ENCODE data around the gene MRPL21. TPM values are rescaled to one million over a fixed set of nuclear protein-coding genes. Genes with fewer than 3 reads are reported as not detected.

Gene MRPL21
- total and polyA plus RNA-seq, 3 experiments from 2014 or later, result 96.3 to 104 (median 101) TPM

GRCh38 chr11:68881320-68881719 lies 22.3 kb downstream of the MRPL21 start:
- Mint-ChIP-seq H3K36me3 (peaks cover 0 to 8% (median 3%) of the 10 kb centered on the region in 3 donors), H3K4me3 (no peak overlapping the region), H3K27ac (no peak overlapping the region), H3K9me3 (no peaks in the 10 kb centered on the region), H3K4me1 (no peaks in the 10 kb centered on the region), H3K27me3 (no peaks in the 10 kb centered on the region)
- Histone ChIP-seq H3K9me3 (ENCODE audit: low read length) (no peaks in the 10 kb centered on the region), H3K4me1 (ENCODE audit: insufficient read depth, low read length) (no peaks in the 10 kb centered on the region), H3K27ac (ENCODE audit: low read depth, low read length) (no peak overlapping the region), H3K27me3 (ENCODE audit: insufficient read depth, low read length, poor library complexity, severe bottlenecking) (no peaks in the 10 kb centered on the region), H3K4me3 (ENCODE audit: low read length) (no peak overlapping the region), H3K36me3 (ENCODE audit: insufficient read depth, low read length) (no peaks in the 10 kb centered on the region)
- CTCF ChIA-PET, result no interaction called here
- POLR2A ChIA-PET, result no interaction called here
- DNase-seq, result no peak

GRCh38 chr11:68880851-68881250 lies 22.8 kb downstream of the MRPL21 start:
- Mint-ChIP-seq H3K9me3 (no peaks in the 10 kb centered on the region), H3K4me3 (no peak overlapping the region), H3K4me1 (no peaks in the 10 kb centered on the region), H3K27ac (no peak overlapping the region), H3K27me3 (peaks cover 0 to under 1% of the 10 kb centered on the region in 2 donors), H3K36me3 (peaks cover 0 to 8% (median 3%) of the 10 kb centered on the region in 3 donors)
- Histone ChIP-seq H3K4me1 (ENCODE audit: insufficient read depth, low read length) (no peaks in the 10 kb centered on the region), H3K27me3 (ENCODE audit: insufficient read depth, low read length, poor library complexity, severe bottlenecking) (no peaks in the 10 kb centered on the region), H3K9me3 (ENCODE audit: low read length) (no peaks in the 10 kb centered on the region), H3K4me3 (ENCODE audit: low read length) (no peak overlapping the region), H3K27ac (ENCODE audit: low read depth, low read length) (no peak overlapping the region), H3K36me3 (ENCODE audit: insufficient read depth, low read length) (no peaks in the 10 kb centered on the region)
- ChIA-PET POLR2A (no interaction called here), CTCF (no interaction called here)
- no peak for DNase-seq

- Mint-ChIP-seq H3K4me1 (peaks cover 0 to 3% (median 0%) of the 10 kb centered on the region in 3 donors), H3K4me3 (no peak overlapping the region), H3K9me3 (no peaks in the 10 kb centered on the region), H3K27ac (no peak overlapping the region), H3K36me3 (peaks cover 0 to 3% (median 1%) of the 10 kb centered on the region in 3 donors), H3K27me3 (peaks cover 0 to 2% of the 10 kb centered on the region in 2 donors)
- H3K4me3 ChIP-seq (ENCODE audit: low read length), result no peak overlapping the region
- no peaks in the 10 kb centered on the region for H3K9me3 ChIP-seq (ENCODE audit: low read length)
- CTCF ChIA-PET, result interaction anchor here (1.4 kb wide), 1 partner anchor 8 kb away, joined by 3 read pairs; no protein-coding TSS in a partner anchor
- no peaks in the 10 kb centered on the region for H3K36me3 ChIP-seq (ENCODE audit: insufficient read depth, low read length)
- H3K4me1 ChIP-seq (ENCODE audit: insufficient read depth, low read length), result no peaks in the 10 kb centered on the region
- no peak overlapping the region for H3K27ac ChIP-seq (ENCODE audit: low read depth, low read length)
- POLR2A ChIA-PET, result no interaction called here
- no peak for DNase-seq
- H3K27me3 ChIP-seq (ENCODE audit: insufficient read depth, low read length, poor library complexity, severe bottlenecking), result no peaks in the 10 kb centered on the region
These were observed 25.6 kb downstream of the MRPL21 start for GRCh38 chr11:68878022-68878421.

- H3K4me1 Mint-ChIP-seq, result peaks cover 8 to 24% (median 12%) of the 10 kb centered on the region in 3 donors
- H3K27me3 ChIP-seq (ENCODE audit: insufficient read depth, low read length, poor library complexity, severe bottlenecking), result peaks cover 7% of the 10 kb centered on the region
- CTCF ChIA-PET, result interaction anchor here (0.9 kb wide), 1 partner anchor 29 kb away, joined by 3 read pairs; no protein-coding TSS in a partner anchor
These were observed 31.2 kb downstream of the MRPL21 start for GRCh38 chr11:68872216-68873003.

GRCh38 chr11:68870470-68870869 lies 33.2 kb downstream of the MRPL21 start:
- peaks cover 8 to 24% (median 12%) of the 10 kb centered on the region in 3 donors for H3K4me1 Mint-ChIP-seq
- ChIA-PET CTCF (interaction anchor here (1.0 kb wide), 1 partner anchor 8 kb away, joined by 3 read pairs; no protein-coding TSS in a partner anchor), POLR2A (no interaction called here)
- H3K27ac Mint-ChIP-seq, result no peak overlapping the region
- H3K4me3 ChIP-seq (ENCODE audit: low read length), result no peak overlapping the region
- no peaks in the 10 kb centered on the region for H3K36me3 ChIP-seq (ENCODE audit: insufficient read depth, low read length)
- peaks cover 7% of the 10 kb centered on the region for H3K27me3 ChIP-seq (ENCODE audit: insufficient read depth, low read length, poor library complexity, severe bottlenecking)
- peaks cover 7 to 38% of the 10 kb centered on the region in 2 donors for H3K27me3 Mint-ChIP-seq
- no peak overlapping the region for H3K27ac ChIP-seq (ENCODE audit: low read depth, low read length)
- DNase-seq, result no peak
- H3K36me3 Mint-ChIP-seq, result peaks cover 0 to 10% (median 0%) of the 10 kb centered on the region in 3 donors
- peak overlapping the region in 6 of 7 donors; percentile 68 to 89 (median 80) for H3K4me3 Mint-ChIP-seq
- H3K9me3 ChIP-seq (ENCODE audit: low read length), result no peaks in the 10 kb centered on the region
- H3K4me1 ChIP-seq (ENCODE audit: insufficient read depth, low read length), result peaks cover 11% of the 10 kb centered on the region
- H3K9me3 Mint-ChIP-seq, result no peaks in the 10 kb centered on the region

More at GRCh38 chr11:68872216-68873003, 31.2 kb downstream of the MRPL21 start:
- no peak for DNase-seq
- H3K4me3 Mint-ChIP-seq, result no peak overlapping the region
- POLR2A ChIA-PET, result no interaction called here
- H3K27ac Mint-ChIP-seq, result no peak overlapping the region
- no peaks in the 10 kb centered on the region for H3K36me3 ChIP-seq (ENCODE audit: insufficient read depth, low read length)
- no peak overlapping the region for H3K4me3 ChIP-seq (ENCODE audit: low read length)
- H3K9me3 Mint-ChIP-seq, result no peaks in the 10 kb centered on the region
- H3K36me3 Mint-ChIP-seq, result peaks cover 0 to 6% (median 0%) of the 10 kb centered on the region in 3 donors
- peaks cover 7 to 38% of the 10 kb centered on the region in 2 donors for H3K27me3 Mint-ChIP-seq
- no peaks in the 10 kb centered on the region for H3K9me3 ChIP-seq (ENCODE audit: low read length)
- no peak overlapping the region for H3K27ac ChIP-seq (ENCODE audit: low read depth, low read length)
- H3K4me1 ChIP-seq (ENCODE audit: insufficient read depth, low read length), result peaks cover 11% of the 10 kb centered on the region

- Histone ChIP-seq H3K27me3 (ENCODE audit: insufficient read depth, low read length, poor library complexity, severe bottlenecking) (peaks cover 7% of the 10 kb centered on the region), H3K27ac (ENCODE audit: low read depth, low read length) (no peak overlapping the region), H3K4me1 (ENCODE audit: insufficient read depth, low read length) (peaks cover 11% of the 10 kb centered on the region), H3K36me3 (ENCODE audit: insufficient read depth, low read length) (no peaks in the 10 kb centered on the region), H3K4me3 (ENCODE audit: low read length) (no peak overlapping the region), H3K9me3 (ENCODE audit: low read length) (no peaks in the 10 kb centered on the region)
- CTCF ChIA-PET, result interaction anchor here (1.1 kb wide), 1 partner anchor 12 kb away, joined by 3 read pairs; no protein-coding TSS in a partner anchor
- H3K4me1 Mint-ChIP-seq, result peaks cover 8 to 22% (median 12%) of the 10 kb centered on the region in 3 donors
- POLR2A ChIA-PET, result no interaction called here
- peak overlapping the region in 2 of 7 donors; percentile 3 to 20 for H3K4me3 Mint-ChIP-seq
- H3K27me3 Mint-ChIP-seq, result peaks cover 8 to 40% of the 10 kb centered on the region in 2 donors
- H3K9me3 Mint-ChIP-seq, result peaks cover 0 to 5% (median 3%) of the 10 kb centered on the region in 5 donors
- DNase-seq, result no peak
- H3K36me3 Mint-ChIP-seq, result peaks cover 0 to 11% (median 3%) of the 10 kb centered on the region in 3 donors
- peak overlapping the region in 2 of 8 donors; percentile 6 to 90 for H3K27ac Mint-ChIP-seq
These were observed 35.3 kb downstream of the MRPL21 start for GRCh38 chr11:68868221-68868835.

- Histone ChIP-seq H3K27ac (ENCODE audit: low read depth, low read length) (no peak overlapping the region), H3K4me1 (ENCODE audit: insufficient read depth, low read length) (peaks cover 11% of the 10 kb centered on the region), H3K4me3 (ENCODE audit: low read length) (no peak overlapping the region), H3K9me3 (ENCODE audit: low read length) (no peaks in the 10 kb centered on the region), H3K36me3 (ENCODE audit: insufficient read depth, low read length) (no peaks in the 10 kb centered on the region), H3K27me3 (ENCODE audit: insufficient read depth, low read length, poor library complexity, severe bottlenecking) (peaks cover 7% of the 10 kb centered on the region)
- Mint-ChIP-seq H3K4me1 (peaks cover 8 to 22% (median 12%) of the 10 kb centered on the region in 3 donors), H3K4me3 (no peak overlapping the region), H3K27ac (no peak overlapping the region), H3K36me3 (peaks cover 0 to 13% (median 7%) of the 10 kb centered on the region in 3 donors), H3K9me3 (peaks cover 0 to 7% (median 5%) of the 10 kb centered on the region in 5 donors), H3K27me3 (peaks cover 8 to 38% of the 10 kb centered on the region in 2 donors)
- POLR2A ChIA-PET, result no interaction called here
- no peak for DNase-seq
- CTCF ChIA-PET, result no interaction called here
These were observed 36.6 kb downstream of the MRPL21 start for GRCh38 chr11:68867066-68867465.

- no peak overlapping the region for H3K27ac Mint-ChIP-seq
- H3K4me3 ChIP-seq (ENCODE audit: low read length), result no peak overlapping the region
- peaks cover 7% of the 10 kb centered on the region for H3K27me3 ChIP-seq (ENCODE audit: insufficient read depth, low read length, poor library complexity, severe bottlenecking)
- ChIA-PET CTCF (no interaction called here), POLR2A (no interaction called here)
- H3K4me1 ChIP-seq (ENCODE audit: insufficient read depth, low read length), result peaks cover 11% of the 10 kb centered on the region
- no peak for DNase-seq
- peaks cover 9 to 24% of the 10 kb centered on the region in 2 donors for H3K27me3 Mint-ChIP-seq
- H3K27ac ChIP-seq (ENCODE audit: low read depth, low read length), result no peak overlapping the region
- H3K9me3 Mint-ChIP-seq, result peaks cover 0 to 7% (median 5%) of the 10 kb centered on the region in 5 donors
- no peaks in the 10 kb centered on the region for H3K36me3 ChIP-seq (ENCODE audit: insufficient read depth, low read length)
- H3K4me3 Mint-ChIP-seq, result no peak overlapping the region
- H3K36me3 Mint-ChIP-seq, result peaks cover 0 to 13% (median 7%) of the 10 kb centered on the region in 3 donors
- peaks cover 8 to 18% (median 9%) of the 10 kb centered on the region in 3 donors for H3K4me1 Mint-ChIP-seq
- H3K9me3 ChIP-seq (ENCODE audit: low read length), result no peaks in the 10 kb centered on the region
These were observed 38.4 kb downstream of the MRPL21 start for GRCh38 chr11:68865241-68865640.
